Upper lobe of right lung (tissue), 1 donor: ENCODE measurements around the gene SLC25A6. TPM values are rescaled to one million over a fixed set of nuclear protein-coding genes. Genes with fewer than 3 reads are reported as not detected.

Source experiments
- ATAC-seq: fragments of 200-7000 bp; cut with Tn5 transposase; one replicate; pipeline ENCODE4 v1.9.1; 2020; ENCODE audit warnings: mild to moderate bottlenecking, moderate library complexity
- DNase-seq: peaks from one replicate; pipeline ENCODE4 v3.0.0-alpha.2; 2020
- H3K27ac ChIP-seq: fragments of 200-600 bp; one replicate; pipeline ENCODE4 v1.8.0; 2022
- H3K27me3 ChIP-seq: fragments of 200-600 bp; one replicate; pipeline ENCODE4 v1.8.0; 2022; ENCODE audit warnings: mild to moderate bottlenecking
- H3K36me3 ChIP-seq: fragments of 200-600 bp; one replicate; pipeline ENCODE4 v1.8.0; 2022
- H3K4me1 ChIP-seq: fragments of 200-600 bp; one replicate; pipeline ENCODE4 v1.8.0; 2022
- H3K4me3 ChIP-seq: fragments of 200-600 bp; one replicate; pipeline ENCODE4 v1.8.0; 2022; ENCODE audit warnings: mild to moderate bottlenecking
- H3K9me3 ChIP-seq: fragments of 200-600 bp; one replicate; pipeline ENCODE4 v1.8.0; 2022
- intact Hi-C: fragments of 100-400 bp; cut with DNase I; formaldehyde crosslinking; loops from one replicate; pipeline ENCODE4 v1.11.0; 2022
- total RNA-seq: library from RNA; stranded (reverse); fragmentation: NEBNext Ultra II Directional; extraction: Animal tissue kit (Norgen Biotek cat#: 25700); gene quantifications from one replicate; pipeline ENCODE4 v1.2.1, GENCODE V29; 2021
- TF ChIP-seq, protein P1 (sequence below): fragments of 200-600 bp; IDR thresholded peaks from one replicate; pipeline ENCODE4 v1.8.0; 2022; ENCODE audit warnings: antibody characterized with exemption
- donor health status: DM: no; HTN: yes; CAD: no; lungs with severe emphysema.

SLC25A6 gene
- total RNA-seq, 1 donor from 2014 or later, result 337 TPM

DNA sequence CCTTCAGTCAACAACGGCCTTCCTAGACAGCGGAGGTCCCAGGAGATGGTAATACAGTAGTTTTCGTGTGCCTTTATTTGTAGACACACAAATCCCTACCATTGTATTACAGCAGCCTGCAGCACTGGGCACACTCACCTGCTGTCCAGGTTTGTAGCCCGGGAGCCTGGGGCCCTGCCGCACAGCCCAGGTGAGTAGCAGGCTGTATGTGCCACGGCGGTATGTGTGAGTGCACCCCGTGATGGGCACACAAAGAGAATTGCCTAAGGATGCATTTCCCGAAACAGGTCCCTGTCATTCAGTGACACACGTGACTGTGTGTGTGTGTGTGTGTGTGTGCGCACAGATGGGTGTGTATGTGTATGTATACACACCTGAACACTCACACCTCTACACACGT lies 8.1 kb upstream of the SLC25A6 start:
- Histone ChIP-seq H3K36me3 (peaks cover 33% of the 10 kb centered on the region), H3K27ac (no peak overlapping the region), H3K27me3 (no peaks in the 10 kb centered on the region), H3K4me1 (no peaks in the 10 kb centered on the region), H3K4me3 (no peak overlapping the region), H3K9me3 (no peaks in the 10 kb centered on the region)
- TF ChIP-seq, protein P1, sequence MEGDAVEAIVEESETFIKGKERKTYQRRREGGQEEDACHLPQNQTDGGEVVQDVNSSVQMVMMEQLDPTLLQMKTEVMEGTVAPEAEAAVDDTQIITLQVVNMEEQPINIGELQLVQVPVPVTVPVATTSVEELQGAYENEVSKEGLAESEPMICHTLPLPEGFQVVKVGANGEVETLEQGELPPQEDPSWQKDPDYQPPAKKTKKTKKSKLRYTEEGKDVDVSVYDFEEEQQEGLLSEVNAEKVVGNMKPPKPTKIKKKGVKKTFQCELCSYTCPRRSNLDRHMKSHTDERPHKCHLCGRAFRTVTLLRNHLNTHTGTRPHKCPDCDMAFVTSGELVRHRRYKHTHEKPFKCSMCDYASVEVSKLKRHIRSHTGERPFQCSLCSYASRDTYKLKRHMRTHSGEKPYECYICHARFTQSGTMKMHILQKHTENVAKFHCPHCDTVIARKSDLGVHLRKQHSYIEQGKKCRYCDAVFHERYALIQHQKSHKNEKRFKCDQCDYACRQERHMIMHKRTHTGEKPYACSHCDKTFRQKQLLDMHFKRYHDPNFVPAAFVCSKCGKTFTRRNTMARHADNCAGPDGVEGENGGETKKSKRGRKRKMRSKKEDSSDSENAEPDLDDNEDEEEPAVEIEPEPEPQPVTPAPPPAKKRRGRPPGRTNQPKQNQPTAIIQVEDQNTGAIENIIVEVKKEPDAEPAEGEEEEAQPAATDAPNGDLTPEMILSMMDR, result no peak
- intact Hi-C loops, result no loop called here
- ATAC-seq (no peak), DNase-seq (peak; percentile 45)

DNA sequence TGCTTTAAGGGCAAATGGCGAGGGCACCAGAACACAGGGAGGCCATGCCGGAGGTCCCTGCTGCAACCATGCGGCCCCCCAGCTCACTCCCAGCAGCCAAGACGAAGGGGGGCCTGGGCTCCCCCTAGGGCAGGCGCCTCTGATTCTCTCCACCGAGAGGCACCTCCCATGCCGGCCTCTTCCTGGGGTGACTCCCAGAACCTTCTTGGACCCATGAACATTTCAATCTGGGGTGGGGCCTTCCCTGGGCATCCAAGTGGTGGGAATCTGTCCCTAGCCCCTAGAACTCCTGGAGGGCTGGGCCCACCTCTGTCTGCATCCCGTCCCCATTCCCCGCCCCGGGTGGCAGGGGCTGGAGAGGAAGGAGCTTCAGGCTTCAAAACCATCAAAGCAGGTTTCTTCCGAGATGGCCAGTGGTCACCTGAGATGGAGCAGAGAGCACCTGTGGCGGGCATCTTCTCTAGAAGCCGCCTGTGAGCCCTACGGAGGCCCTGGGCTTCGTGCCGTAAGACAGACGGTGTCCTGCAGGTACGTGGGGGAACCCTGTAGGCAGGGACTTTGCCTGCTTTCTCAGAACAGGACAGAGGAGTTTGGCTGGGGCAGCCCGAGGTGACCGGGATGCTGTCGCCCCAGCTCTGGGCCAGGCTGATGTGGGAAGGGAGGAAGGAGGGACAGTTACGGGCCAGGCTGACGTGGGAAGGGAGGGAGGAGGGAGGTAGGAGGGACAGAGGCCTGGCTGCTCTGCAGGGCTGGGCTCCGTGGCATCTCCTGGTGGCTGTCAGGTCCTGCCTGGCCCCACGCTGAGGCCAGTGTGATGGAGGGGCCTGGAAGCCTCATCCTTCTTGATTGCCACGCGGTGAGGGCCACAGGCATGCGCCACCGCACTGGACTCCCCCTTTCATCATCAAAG lies 6.8 kb upstream of the SLC25A6 start:
- peaks cover 4% of the 10 kb centered on the region for H3K4me1 ChIP-seq
- DNase-seq, result peak; percentile 59
- no peaks in the 10 kb centered on the region for H3K27me3 ChIP-seq
- peak; percentile 5 for ATAC-seq
- H3K36me3 ChIP-seq, result peaks cover 19% of the 10 kb centered on the region
- H3K27ac ChIP-seq, result no peak overlapping the region
- TF ChIP-seq, protein P1, result no peak
- intact Hi-C loops, result no loop called here
- no peak overlapping the region for H3K4me3 ChIP-seq
- H3K9me3 ChIP-seq, result no peaks in the 10 kb centered on the region

GRCh38 chrX:1397441-1398270 lies 5.7 kb upstream of the SLC25A6 start:
- no peak for ATAC-seq
- peaks cover 11% of the 10 kb centered on the region for H3K4me1 ChIP-seq
- no peak overlapping the region for H3K27ac ChIP-seq
- TF ChIP-seq, protein P1, result no peak
- H3K27me3 ChIP-seq, result no peaks in the 10 kb centered on the region
- no peak overlapping the region for H3K4me3 ChIP-seq
- DNase-seq, result peak; percentile 44
- intact Hi-C loops, result no loop called here
- H3K36me3 ChIP-seq, result peaks cover 11% of the 10 kb centered on the region
- H3K9me3 ChIP-seq, result no peaks in the 10 kb centered on the region

- no peaks in the 10 kb centered on the region for H3K9me3 ChIP-seq
- no peak overlapping the region for H3K27ac ChIP-seq
- intact Hi-C loops, result no loop called here
- ATAC-seq (no peak), DNase-seq (peak; percentile 45)
- TF ChIP-seq, protein P1, result no peak
- H3K4me1 ChIP-seq, result peaks cover 11% of the 10 kb centered on the region
- H3K4me3 ChIP-seq, result no peak overlapping the region
- peaks cover 11% of the 10 kb centered on the region for H3K36me3 ChIP-seq
- H3K27me3 ChIP-seq, result no peaks in the 10 kb centered on the region
Observed at GRCh38 chrX:1397001-1397400, 5.1 kb upstream of the SLC25A6 start.

GRCh38 chrX:1395646-1396216 lies 3.8 kb upstream of the SLC25A6 start:
- H3K27ac ChIP-seq, result no peak overlapping the region
- TF ChIP-seq, protein P1, result no peak
- intact Hi-C loops, result no loop called here
- H3K4me3 ChIP-seq, result no peak overlapping the region
- H3K36me3 ChIP-seq, result peaks cover 11% of the 10 kb centered on the region
- no peaks in the 10 kb centered on the region for H3K9me3 ChIP-seq
- DNase-seq (peak; percentile 6), ATAC-seq (no peak)
- no peaks in the 10 kb centered on the region for H3K27me3 ChIP-seq
- H3K4me1 ChIP-seq, result peaks cover 16% of the 10 kb centered on the region
